Glutamatergic neuron (in vitro differentiated cells): ENCODE measurements around the gene KLB. TPM values are rescaled to one million over a fixed set of nuclear protein-coding genes. Genes with fewer than 3 reads are reported as not detected.
"Not testable (repeated sequence)": the region's sequence is repeated elsewhere in the genome, so short reads cannot be mapped to it uniquely, and the experiment has no call there.

Experiments
- DNase-seq: peaks from one replicate; pipeline ENCODE4 v3.0.0; 2022
- H3K27ac Mint-ChIP-seq: one replicate; pipeline ENCODE4 v1.8.0; 2020; ENCODE audit warnings: mild to moderate bottlenecking, mixed read lengths, inconsistent platforms; ENCODE audit not compliant: unreplicated experiment
- H3K27me3 Mint-ChIP-seq: one replicate; pipeline ENCODE4 v1.8.0; 2020; ENCODE audit warnings: mild to moderate bottlenecking, moderate library complexity, mixed read lengths, inconsistent platforms; ENCODE audit not compliant: unreplicated experiment
- H3K36me3 Mint-ChIP-seq: one replicate; pipeline ENCODE4 v1.8.0; 2020; ENCODE audit warnings: mild to moderate bottlenecking, mixed read lengths, inconsistent platforms; ENCODE audit not compliant: unreplicated experiment
- H3K4me1 Mint-ChIP-seq: one replicate; pipeline ENCODE4 v1.8.0; 2020; ENCODE audit warnings: mild to moderate bottlenecking, low read depth, mixed read lengths, inconsistent platforms; ENCODE audit not compliant: unreplicated experiment
- H3K4me3 Mint-ChIP-seq: one replicate; pipeline ENCODE4 v1.8.0; 2020; ENCODE audit warnings: mild to moderate bottlenecking, mixed read lengths, inconsistent platforms; ENCODE audit not compliant: unreplicated experiment
- H3K9me3 Mint-ChIP-seq: one replicate; pipeline ENCODE4 v1.8.0; 2020; ENCODE audit warnings: mild to moderate bottlenecking, moderate library complexity, mixed read lengths, inconsistent platforms; ENCODE audit not compliant: unreplicated experiment
- total RNA-seq: library from RNA; stranded (reverse); fragmentation: NEBNext Ultra II Directional; extraction: Animal tissue kit (Norgen Biotek cat#: 25700); gene quantifications from one replicate; pipeline ENCODE4 v1.2.1, GENCODE V29; 2021; ENCODE audit not compliant: unreplicated experiment
- TF ChIP-seq, protein P1 (sequence below): fragments of 200-600 bp; sonication (generic); IDR thresholded peaks from one replicate; pipeline ENCODE4 v1.5.0; 2021; ENCODE audit not compliant: partially characterized antibody, unreplicated experiment

The KLB gene
- total RNA-seq, 1 donor from 2014 or later, result not detected

DNA sequence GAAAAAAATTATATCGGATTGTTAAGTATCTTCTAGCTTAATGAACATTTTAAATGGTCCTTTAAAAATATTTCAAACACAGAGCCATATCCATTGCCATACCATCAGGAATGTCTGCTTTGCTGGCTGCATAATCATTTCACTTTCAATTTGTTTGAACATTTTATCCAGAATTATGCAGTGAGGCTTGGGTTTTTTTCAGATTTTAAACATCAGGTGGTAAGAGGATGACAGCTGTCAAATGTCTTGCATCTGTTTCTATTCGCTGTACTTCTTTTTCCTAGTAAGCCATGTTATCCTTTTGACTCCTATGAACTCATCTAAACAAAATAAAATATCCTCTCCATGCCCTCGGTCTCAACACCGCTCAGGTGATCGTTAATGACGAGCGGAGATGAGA lies 41.4 kb upstream of the KLB start:
- peaks cover 3% of the 10 kb centered on the region for H3K36me3 Mint-ChIP-seq
- peak overlapping the region; percentile 94 for H3K4me3 Mint-ChIP-seq
- no peak for DNase-seq
- H3K27me3 Mint-ChIP-seq, result peaks cover 1% of the 10 kb centered on the region
- no peak overlapping the region for H3K27ac Mint-ChIP-seq
- TF ChIP-seq, protein P1, sequence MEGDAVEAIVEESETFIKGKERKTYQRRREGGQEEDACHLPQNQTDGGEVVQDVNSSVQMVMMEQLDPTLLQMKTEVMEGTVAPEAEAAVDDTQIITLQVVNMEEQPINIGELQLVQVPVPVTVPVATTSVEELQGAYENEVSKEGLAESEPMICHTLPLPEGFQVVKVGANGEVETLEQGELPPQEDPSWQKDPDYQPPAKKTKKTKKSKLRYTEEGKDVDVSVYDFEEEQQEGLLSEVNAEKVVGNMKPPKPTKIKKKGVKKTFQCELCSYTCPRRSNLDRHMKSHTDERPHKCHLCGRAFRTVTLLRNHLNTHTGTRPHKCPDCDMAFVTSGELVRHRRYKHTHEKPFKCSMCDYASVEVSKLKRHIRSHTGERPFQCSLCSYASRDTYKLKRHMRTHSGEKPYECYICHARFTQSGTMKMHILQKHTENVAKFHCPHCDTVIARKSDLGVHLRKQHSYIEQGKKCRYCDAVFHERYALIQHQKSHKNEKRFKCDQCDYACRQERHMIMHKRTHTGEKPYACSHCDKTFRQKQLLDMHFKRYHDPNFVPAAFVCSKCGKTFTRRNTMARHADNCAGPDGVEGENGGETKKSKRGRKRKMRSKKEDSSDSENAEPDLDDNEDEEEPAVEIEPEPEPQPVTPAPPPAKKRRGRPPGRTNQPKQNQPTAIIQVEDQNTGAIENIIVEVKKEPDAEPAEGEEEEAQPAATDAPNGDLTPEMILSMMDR, result no peak
- peaks cover 2% of the 10 kb centered on the region for H3K9me3 Mint-ChIP-seq
- peaks cover 5% of the 10 kb centered on the region for H3K4me1 Mint-ChIP-seq

DNA sequence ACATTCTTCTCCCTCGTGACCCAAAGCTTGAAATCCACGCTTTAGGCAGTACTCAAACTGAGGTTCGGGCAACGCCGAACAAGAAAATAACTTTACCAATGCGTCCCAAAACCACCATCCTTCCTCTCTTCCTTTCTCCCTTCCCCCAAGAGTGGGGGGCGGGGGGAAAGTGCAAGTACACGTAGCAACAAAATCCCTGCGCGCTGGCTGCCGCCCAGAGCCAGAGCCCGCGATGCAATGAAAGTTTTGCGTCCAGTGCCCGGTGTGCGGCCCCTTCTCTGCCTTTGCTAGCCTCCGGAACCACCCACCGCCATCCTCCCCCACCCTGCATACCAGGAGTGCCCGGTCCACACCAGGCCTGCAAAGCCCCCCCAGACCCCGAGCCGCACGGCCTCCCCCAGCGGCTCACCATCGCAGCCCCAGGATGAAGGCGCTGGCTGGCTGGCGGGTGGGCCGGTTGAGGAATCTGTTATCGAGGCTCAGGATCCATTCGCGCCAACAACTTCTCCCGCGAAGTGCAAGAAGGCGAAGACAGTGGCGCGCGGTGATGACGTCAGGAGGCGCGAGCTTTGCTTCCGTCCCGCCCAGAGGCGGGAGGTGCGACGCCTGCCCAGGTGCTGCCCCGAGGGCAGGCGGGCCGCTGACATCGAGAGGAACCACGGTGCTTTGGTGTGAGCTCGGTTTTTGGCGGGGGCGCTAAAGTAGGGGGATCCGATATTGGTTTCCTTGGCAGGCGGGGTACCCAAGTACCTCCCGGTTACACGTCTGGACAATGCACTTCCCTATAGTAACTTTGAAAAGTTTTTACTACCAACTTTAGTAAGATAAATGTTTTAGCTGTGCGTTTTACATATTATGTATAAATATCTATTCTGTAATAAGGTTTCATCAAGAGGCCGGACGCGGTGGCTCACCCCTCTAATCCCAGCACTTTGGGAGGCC lies 40.6 kb upstream of the KLB start, which contains the start of gene RFC1:
RFC1 (minus strand) TSS at position 533 of the 942 bp plus-strand sequence; CDS start at position 412, 121 bp downstream.
- TF ChIP-seq, protein P1, result no peak
- Mint-ChIP-seq H3K4me3 (peak within 1 kb of the TSS; percentile 94), H3K4me1 (peaks cover 5% of the 10 kb centered on the region), H3K27ac (peak within 1 kb of the TSS; percentile 23), H3K36me3 (peaks cover 9% of the 10 kb centered on the region), H3K27me3 (peaks cover 4% of the 10 kb centered on the region), H3K9me3 (peaks cover 6% of the 10 kb centered on the region)
- peak; percentile 93 for DNase-seq

DNA sequence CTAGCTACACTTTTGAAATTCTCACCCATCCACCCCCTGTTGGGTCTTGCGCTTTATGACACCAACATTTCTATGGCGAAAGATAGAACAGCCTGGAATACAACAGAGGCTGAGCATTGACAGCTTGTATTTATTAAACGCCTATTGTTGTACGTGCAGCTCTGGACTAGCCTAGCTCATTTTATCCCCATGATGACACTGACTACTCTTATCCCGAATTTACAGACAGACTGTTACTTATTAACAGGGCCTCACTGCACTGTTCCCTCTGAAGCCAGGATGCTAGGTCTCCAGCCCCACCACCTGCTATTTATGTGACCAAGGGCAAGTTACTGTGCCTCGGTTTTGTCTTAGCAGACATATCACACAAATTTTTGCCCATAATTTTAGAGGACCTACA lies 39.6 kb upstream of the KLB start:
- no peak for DNase-seq
- Mint-ChIP-seq H3K27me3 (peaks cover 5% of the 10 kb centered on the region), H3K4me3 (peak overlapping the region; percentile 52), H3K9me3 (peaks cover 8% of the 10 kb centered on the region), H3K36me3 (peaks cover 11% of the 10 kb centered on the region), H3K4me1 (peaks cover 5% of the 10 kb centered on the region), H3K27ac (no peak overlapping the region)
- TF ChIP-seq, protein P1, result no peak

DNA sequence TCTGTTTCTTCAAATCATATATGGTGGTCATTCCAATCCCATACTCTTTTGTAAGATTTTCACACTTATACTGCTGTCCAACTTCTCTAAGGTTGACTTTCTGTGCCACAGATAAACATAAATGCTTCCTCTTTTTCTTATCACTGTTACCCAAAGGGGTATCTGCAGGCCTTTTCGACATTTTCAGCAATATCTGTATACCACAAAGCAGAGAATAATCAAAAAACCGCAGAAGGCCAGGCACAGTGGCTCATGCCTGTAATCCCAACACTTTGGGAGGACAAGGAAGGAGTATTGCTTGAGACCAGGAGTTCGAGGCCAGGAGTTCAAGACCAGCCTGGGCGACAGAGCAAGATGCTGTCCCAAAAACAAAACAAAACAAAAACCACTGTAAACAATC lies 37.4 kb upstream of the KLB start:
- DNase-seq, result no peak
- Mint-ChIP-seq H3K9me3 (peaks cover 9% of the 10 kb centered on the region), H3K36me3 (peaks cover 12% of the 10 kb centered on the region), H3K4me3 (no peak overlapping the region), H3K27me3 (peaks cover 5% of the 10 kb centered on the region), H3K4me1 (peaks cover 5% of the 10 kb centered on the region), H3K27ac (no peak overlapping the region)
- TF ChIP-seq, protein P1, result no peak

DNA sequence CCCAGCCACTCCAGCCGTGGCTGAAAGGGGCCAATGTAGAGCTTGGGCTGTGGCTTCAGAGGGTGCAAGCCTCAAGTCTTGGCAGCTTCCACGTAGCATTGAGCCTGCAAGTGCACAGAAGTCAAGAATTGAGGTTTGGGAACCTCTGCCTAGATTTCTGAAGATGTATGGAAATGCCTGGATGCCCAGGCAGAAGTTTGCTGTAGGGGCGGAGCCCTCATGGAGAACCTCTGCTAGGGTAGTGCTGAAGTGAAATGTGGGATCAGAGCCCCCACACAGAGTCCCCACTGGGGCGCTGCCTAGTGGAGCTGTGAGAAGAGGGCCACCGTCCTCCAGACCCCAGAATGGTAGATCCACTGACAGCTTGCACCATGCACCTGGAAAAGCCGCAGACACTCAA lies 35.5 kb upstream of the KLB start:
- H3K27ac Mint-ChIP-seq, H3K9me3 Mint-ChIP-seq, H3K27me3 Mint-ChIP-seq, H3K4me3 Mint-ChIP-seq, DNase-seq, H3K4me1 Mint-ChIP-seq: not testable (repeated sequence)
- peaks cover 12% of the 10 kb centered on the region for H3K36me3 Mint-ChIP-seq
